RWPE2 (cell line): ENCODE data around the gene TTYH1.

Source experiments
- ATAC-seq: fragments of 200-7000 bp; cut with Tn5 transposase; 3 replicates; pipeline ENCODE4 v1.9.1; 2021; ENCODE audit warnings: low read depth
- DNase-seq: peaks from one replicate; pipeline ENCODE4 v3.0.0-alpha.2; 2020; ENCODE audit warnings: low spot score
- H3K27ac ChIP-seq: fragments of 450-650 bp; 2 replicates; pipeline ENCODE4 v1.5.1; 2017; ENCODE audit warnings: mild to moderate bottlenecking; ENCODE audit not compliant: poor library complexity, severe bottlenecking
- H3K27me3 ChIP-seq: fragments of 250-450 bp; sonication (Bioruptor Pico); 2 replicates; pipeline ENCODE4 v1.5.1; 2021; ENCODE audit warnings: mild to moderate bottlenecking, moderate library complexity; ENCODE audit not compliant: insufficient read depth, poor library complexity, severe bottlenecking
- H3K36me3 ChIP-seq: fragments of 250-450 bp; sonication (Bioruptor Pico); 2 replicates; pipeline ENCODE4 v1.5.1; 2020; ENCODE audit warnings: low read depth, mild to moderate bottlenecking, moderate library complexity
- H3K4me1 ChIP-seq: fragments of 250-450 bp; sonication (Bioruptor Pico); 2 replicates; pipeline ENCODE4 v1.5.1; 2021; ENCODE audit warnings: mild to moderate bottlenecking, moderate library complexity; ENCODE audit not compliant: insufficient read depth, poor library complexity, severe bottlenecking
- H3K4me3 ChIP-seq: fragments of 250-450 bp; sonication (Bioruptor Pico); 2 replicates; pipeline ENCODE4 v1.5.1; 2021; ENCODE audit warnings: mild to moderate bottlenecking, moderate library complexity; ENCODE audit not compliant: severe bottlenecking
- H3K9me3 ChIP-seq: fragments of 250-450 bp; sonication (Bioruptor Pico); 2 replicates; pipeline ENCODE4 v1.5.1; 2021; ENCODE audit warnings: mild to moderate bottlenecking, moderate library complexity; ENCODE audit not compliant: severe bottlenecking
- TF ChIP-seq, protein P1 (sequence below): fragments of 450-650 bp; IDR thresholded peaks from one replicate; pipeline ENCODE4 v1.5.1; 2017; ENCODE audit warnings: mild to moderate bottlenecking, moderate library complexity; ENCODE audit not compliant: poor library complexity, severe bottlenecking

Gene TTYH1

DNA sequence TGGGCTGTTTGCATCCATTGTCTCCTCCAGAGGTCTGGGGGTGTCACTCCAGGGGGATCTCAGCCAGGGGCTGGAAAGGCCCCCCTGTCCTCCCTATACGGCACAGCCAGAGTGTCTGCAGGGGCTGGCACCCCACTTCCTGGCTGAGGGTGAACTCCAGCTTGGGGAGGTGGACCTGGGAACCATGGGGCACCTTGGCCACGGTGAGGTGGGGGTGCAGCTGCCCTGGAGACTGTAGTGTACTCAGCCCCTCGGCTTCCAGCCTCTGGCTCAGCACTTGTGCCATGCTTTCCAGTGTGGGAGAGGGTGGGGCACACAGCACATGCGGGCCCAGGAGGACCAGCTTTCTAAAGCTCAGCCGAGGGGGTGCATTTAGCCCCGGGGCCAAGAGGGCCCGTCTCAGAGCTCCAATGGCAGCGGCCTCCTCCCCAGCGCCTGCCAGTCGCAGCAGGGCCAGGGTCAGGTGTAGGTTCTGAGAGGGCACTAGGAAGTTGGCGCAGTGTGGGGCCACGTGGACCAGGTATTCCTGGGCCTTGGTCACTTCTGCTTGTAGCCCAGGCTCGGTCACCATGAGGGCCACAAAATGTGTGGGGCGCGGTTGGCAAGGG is 46.9 kb downstream of the TTYH1 start:
- no peaks in the 10 kb centered on the region for H3K27me3 ChIP-seq
- peaks cover 39% of the 10 kb centered on the region for H3K36me3 ChIP-seq
- peak overlapping the region; percentile 91 for H3K27ac ChIP-seq
- peak overlapping the region; percentile 69 for H3K4me3 ChIP-seq
- H3K9me3 ChIP-seq, result no peaks in the 10 kb centered on the region
- ATAC-seq, result no peak
- no peak for DNase-seq
- no peaks in the 10 kb centered on the region for H3K4me1 ChIP-seq
- TF ChIP-seq, protein P1, sequence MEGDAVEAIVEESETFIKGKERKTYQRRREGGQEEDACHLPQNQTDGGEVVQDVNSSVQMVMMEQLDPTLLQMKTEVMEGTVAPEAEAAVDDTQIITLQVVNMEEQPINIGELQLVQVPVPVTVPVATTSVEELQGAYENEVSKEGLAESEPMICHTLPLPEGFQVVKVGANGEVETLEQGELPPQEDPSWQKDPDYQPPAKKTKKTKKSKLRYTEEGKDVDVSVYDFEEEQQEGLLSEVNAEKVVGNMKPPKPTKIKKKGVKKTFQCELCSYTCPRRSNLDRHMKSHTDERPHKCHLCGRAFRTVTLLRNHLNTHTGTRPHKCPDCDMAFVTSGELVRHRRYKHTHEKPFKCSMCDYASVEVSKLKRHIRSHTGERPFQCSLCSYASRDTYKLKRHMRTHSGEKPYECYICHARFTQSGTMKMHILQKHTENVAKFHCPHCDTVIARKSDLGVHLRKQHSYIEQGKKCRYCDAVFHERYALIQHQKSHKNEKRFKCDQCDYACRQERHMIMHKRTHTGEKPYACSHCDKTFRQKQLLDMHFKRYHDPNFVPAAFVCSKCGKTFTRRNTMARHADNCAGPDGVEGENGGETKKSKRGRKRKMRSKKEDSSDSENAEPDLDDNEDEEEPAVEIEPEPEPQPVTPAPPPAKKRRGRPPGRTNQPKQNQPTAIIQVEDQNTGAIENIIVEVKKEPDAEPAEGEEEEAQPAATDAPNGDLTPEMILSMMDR, result no peak

DNA sequence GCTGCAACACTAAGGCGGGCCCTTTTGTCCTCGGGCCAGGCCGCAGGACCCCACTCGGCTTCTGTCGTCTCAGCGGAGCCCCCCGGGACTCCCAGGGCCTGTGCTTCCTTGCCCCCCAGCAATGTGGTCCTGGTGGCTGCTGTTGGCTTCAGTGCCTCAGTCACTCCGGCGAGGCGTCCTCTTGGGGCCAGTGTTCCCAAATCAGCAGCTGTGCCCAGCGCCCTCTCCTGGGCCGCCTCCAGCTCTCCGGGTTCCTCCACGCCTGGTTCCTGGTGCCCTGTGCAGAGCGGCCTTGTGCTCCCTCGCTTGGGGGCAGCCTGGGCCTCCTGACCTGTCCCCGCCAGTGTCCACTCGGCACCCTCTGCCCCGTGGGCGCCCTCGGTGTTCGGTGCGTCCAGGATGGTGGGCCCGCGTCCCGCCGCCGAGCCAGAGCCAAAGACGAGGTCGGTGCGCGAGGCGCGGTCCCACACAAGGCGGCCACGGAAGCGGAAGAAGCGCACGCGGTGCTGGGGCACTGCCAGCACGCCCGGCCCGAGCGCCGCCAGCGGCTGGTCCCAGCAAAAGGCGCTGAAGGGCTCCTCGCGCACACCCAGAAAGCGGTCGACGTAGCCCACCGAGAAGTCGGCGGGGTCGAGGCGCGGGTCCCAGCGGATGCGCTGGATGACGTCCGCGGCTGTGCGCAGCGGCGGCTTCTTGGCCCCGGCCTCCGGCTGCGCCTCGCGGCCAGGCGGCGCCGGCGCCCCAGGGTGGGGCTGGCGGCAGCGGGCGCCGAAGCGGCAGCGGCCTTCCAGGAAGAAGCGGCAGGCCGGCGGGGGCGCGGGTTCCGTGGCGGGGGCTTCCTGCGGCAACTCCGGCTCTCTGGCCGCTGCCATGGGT is 47.6 kb downstream of the TTYH1 start:
- Histone ChIP-seq H3K4me1 (no peaks in the 10 kb centered on the region), H3K27me3 (no peaks in the 10 kb centered on the region), H3K9me3 (no peaks in the 10 kb centered on the region), H3K36me3 (peaks cover 32% of the 10 kb centered on the region), H3K27ac (peak overlapping the region; percentile 91), H3K4me3 (peak overlapping the region; percentile 69)
- ATAC-seq (peak; percentile 8; the same call in 2 of the 3 replicates), DNase-seq (no peak)
- TF ChIP-seq, protein P1, result peak; percentile 35

- no peaks in the 10 kb centered on the region for H3K4me1 ChIP-seq
- TF ChIP-seq, protein P1, result no peak
- peak within 1 kb of the TSS; percentile 91 for H3K27ac ChIP-seq
- H3K4me3 ChIP-seq, result peak within 1 kb of the TSS; percentile 69
- H3K27me3 ChIP-seq, result no peaks in the 10 kb centered on the region
- peak; percentile 99 for DNase-seq
- H3K36me3 ChIP-seq, result peaks cover 25% of the 10 kb centered on the region
- no peaks in the 10 kb centered on the region for H3K9me3 ChIP-seq
- ATAC-seq, result peak; percentile 63
Observed at GRCh38 chr19:54463531-54464043, 48.3 kb downstream of the TTYH1 start, which contains the start of gene LENG9. TSS of gene LENG9 (minus strand) at chr19:54463778. CDS start at chr19:54463526, 252 bp downstream.

DNA sequence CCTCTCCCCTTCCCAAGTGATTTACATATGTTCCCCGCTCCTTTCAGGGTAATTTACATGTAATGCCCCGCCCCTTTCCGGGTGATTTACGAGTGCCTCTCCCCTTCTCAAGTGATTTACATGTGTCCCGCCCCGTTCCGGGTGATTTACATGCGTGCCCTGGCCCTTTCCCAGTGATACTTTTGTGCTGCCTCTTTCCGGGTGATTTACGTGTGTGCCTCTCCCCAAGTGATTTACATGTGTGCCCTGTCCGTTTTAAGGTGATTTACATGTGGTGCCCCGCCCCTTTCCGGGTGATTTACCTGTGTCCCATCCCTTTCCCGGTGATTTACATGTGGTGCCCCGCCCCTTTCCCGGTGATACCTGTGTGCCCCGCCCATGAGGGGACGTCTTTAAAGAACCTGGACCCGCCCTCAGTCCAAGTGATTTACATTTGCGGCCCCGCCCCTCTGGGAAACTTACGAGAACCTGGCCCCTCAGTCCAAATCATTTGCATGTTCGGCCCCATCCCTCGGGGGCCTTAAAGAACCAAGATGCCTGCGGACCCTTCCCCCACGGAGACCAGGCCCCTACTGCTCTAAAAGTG is 48.9 kb downstream of the TTYH1 start:
- peak; percentile 99 for DNase-seq
- H3K27ac ChIP-seq, result peak overlapping the region; percentile 91
- H3K4me1 ChIP-seq, result no peaks in the 10 kb centered on the region
- peaks cover 21% of the 10 kb centered on the region for H3K36me3 ChIP-seq
- no peaks in the 10 kb centered on the region for H3K9me3 ChIP-seq
- TF ChIP-seq, protein P1, result no peak
- peak; percentile 58 for ATAC-seq
- H3K27me3 ChIP-seq, result no peaks in the 10 kb centered on the region
- peak overlapping the region; percentile 69 for H3K4me3 ChIP-seq
